Parathyroid adenoma (tissue), 2 donors: ENCODE measurements around the gene LAMA3.

Experiments used
- H2AFZ ChIP-seq: fragments of 300-600 bp; sonication (generic); one replicate; pipeline ENCODE4 v1.7.0; 2017; ENCODE audit warnings: antibody characterized with exemption, mild to moderate bottlenecking
- H3K27ac ChIP-seq: fragments of 300-600 bp; sonication (generic); one replicate; pipeline ENCODE4 v1.7.0; 2017
- H3K27me3 ChIP-seq: fragments of 300-600 bp; sonication (generic); one replicate; pipeline ENCODE4 v1.7.0; 2017; ENCODE audit warnings: low read length; ENCODE audit not compliant: control insufficient read depth, insufficient read depth
- H3K36me3 ChIP-seq: fragments of 300-600 bp; sonication (generic); one replicate; pipeline ENCODE4 v1.7.0; 2017; ENCODE audit warnings: low read length; ENCODE audit not compliant: control insufficient read depth, insufficient read depth
- H3K4me1 ChIP-seq: fragments of 300-600 bp; sonication (generic); one replicate; pipeline ENCODE4 v1.7.0; 2017; ENCODE audit warnings: control low read depth
- H3K4me2 ChIP-seq: fragments of 300-600 bp; sonication (generic); one replicate; pipeline ENCODE4 v1.7.0; 2017; ENCODE audit warnings: low read length
- H3K4me3 ChIP-seq: fragments of 300-600 bp; sonication (generic); one replicate; pipeline ENCODE4 v1.7.0; 2017; ENCODE audit warnings: low read depth, low read length
- H3K79me2 ChIP-seq: fragments of 300-600 bp; sonication (generic); one replicate; pipeline ENCODE4 v1.7.0; 2017; ENCODE audit warnings: control low read depth
- H3K9ac ChIP-seq: fragments of 300-600 bp; sonication (generic); one replicate; pipeline ENCODE4 v1.7.0; 2017; ENCODE audit warnings: mild to moderate bottlenecking
- H3K9me3 ChIP-seq: fragments of 300-600 bp; sonication (generic); one replicate; pipeline ENCODE4 v1.7.0; 2017; ENCODE audit warnings: low read length; ENCODE audit not compliant: control insufficient read depth
- TF ChIP-seq, protein P1 (sequence below): fragments of 300-600 bp; sonication (generic); IDR thresholded peaks from one replicate; pipeline ENCODE4 v1.7.0; 2017; ENCODE audit warnings: antibody characterized with exemption, mild to moderate bottlenecking
- donor health status: primary hyperparathyroidism.

LAMA3 gene

DNA sequence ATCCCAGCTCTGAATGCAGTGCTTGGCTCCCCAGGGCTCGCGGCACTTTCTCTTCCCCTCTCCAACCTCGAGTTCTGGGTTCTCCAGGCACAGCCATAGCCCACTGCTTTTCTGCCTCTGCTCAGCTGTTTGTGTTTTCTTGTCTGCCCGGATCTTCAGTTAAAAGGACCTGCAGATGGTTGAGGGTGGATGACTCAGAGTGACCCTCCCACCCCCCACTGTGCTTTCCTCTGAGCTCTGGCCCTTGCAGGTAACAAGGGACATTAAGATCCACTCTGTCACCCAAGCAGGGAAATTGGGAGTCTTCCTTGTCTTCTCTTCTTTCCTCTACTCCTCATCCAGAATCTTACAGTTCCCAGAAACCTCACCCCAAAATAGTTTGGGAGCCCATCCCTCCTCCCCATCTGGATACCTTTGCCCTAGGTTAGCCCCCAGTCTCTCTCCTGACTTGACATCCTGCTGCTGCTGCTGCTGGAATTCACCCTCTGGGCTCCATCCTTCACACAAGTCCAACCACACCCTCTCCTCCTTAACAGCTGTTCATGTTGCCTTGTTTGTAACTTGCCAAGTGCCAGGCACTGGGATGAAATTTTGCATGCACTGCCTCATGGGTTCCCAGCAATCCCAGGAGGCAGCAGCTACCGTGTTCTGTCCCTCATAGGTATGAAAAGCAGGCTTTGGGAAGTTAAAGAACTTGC, 167.4 kb downstream of the LAMA3 start:
- Histone ChIP-seq H3K27ac (no peak overlapping the region), H3K36me3 (no peaks in the 10 kb centered on the region)

DNA sequence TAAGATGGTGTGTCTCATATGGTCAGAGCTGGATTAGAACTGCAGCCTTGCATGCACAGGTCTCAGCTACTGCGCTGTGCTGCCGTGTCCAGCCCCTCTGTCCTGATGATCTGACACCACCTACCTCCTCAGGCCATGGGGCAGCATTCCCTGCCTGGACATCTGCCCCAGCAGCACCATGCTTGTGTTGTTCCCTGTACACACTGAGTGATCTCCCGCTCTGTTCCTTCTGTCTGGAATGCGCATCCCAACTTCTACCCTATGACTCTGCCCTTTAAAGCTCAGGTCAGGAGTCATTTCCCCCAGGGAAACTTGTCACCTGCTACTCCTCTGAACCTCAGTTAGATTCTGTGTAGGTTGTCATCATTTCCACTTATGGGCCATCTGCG, 167.9 kb downstream of the LAMA3 start:
- H3K79me2 ChIP-seq, result no peaks in the 10 kb centered on the region
- H3K27me3 ChIP-seq, result no peaks in the 10 kb centered on the region
- no peak overlapping the region for H3K9ac ChIP-seq
- H3K4me1 ChIP-seq, result peaks cover 8% of the 10 kb centered on the region
- no peak overlapping the region for H3K4me2 ChIP-seq
- no peaks in the 10 kb centered on the region for H3K36me3 ChIP-seq
- H3K4me3 ChIP-seq, result no peak overlapping the region
- no peaks in the 10 kb centered on the region for H3K9me3 ChIP-seq
- TF ChIP-seq, protein P1, sequence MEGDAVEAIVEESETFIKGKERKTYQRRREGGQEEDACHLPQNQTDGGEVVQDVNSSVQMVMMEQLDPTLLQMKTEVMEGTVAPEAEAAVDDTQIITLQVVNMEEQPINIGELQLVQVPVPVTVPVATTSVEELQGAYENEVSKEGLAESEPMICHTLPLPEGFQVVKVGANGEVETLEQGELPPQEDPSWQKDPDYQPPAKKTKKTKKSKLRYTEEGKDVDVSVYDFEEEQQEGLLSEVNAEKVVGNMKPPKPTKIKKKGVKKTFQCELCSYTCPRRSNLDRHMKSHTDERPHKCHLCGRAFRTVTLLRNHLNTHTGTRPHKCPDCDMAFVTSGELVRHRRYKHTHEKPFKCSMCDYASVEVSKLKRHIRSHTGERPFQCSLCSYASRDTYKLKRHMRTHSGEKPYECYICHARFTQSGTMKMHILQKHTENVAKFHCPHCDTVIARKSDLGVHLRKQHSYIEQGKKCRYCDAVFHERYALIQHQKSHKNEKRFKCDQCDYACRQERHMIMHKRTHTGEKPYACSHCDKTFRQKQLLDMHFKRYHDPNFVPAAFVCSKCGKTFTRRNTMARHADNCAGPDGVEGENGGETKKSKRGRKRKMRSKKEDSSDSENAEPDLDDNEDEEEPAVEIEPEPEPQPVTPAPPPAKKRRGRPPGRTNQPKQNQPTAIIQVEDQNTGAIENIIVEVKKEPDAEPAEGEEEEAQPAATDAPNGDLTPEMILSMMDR, result no peak
- no peak overlapping the region for H2AFZ ChIP-seq
- no peak overlapping the region for H3K27ac ChIP-seq

More for the DNA sequence above, 167.4 kb downstream of the LAMA3 start:
- H3K4me1 ChIP-seq, result peaks cover 12% of the 10 kb centered on the region
- no peak overlapping the region for H3K9ac ChIP-seq
- no peak overlapping the region for H3K4me2 ChIP-seq
- no peak overlapping the region for H3K4me3 ChIP-seq
- no peaks in the 10 kb centered on the region for H3K27me3 ChIP-seq
- TF ChIP-seq, protein P1, result no peak
- H3K79me2 ChIP-seq, result no peaks in the 10 kb centered on the region
- H2AFZ ChIP-seq, result no peak overlapping the region
- no peaks in the 10 kb centered on the region for H3K9me3 ChIP-seq

DNA sequence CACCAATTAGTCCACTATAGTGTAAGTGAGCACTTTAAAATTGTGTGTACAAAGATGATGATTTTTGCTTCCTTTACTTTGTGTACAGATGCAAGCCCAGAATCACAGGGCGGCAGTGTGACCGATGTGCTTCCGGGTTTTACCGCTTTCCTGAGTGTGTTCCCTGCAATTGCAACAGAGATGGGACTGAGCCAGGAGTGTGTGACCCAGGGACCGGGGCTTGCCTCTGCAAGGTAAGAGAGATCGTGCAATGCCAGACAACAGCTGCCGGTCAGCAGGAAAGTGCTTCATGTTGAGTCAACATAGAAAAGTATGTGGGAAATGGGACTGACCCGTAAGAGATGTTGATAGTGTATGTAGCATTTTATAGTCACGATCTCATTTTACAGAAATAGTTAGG, 168.5 kb downstream of the LAMA3 start:
- TF ChIP-seq, protein P1, result no peak

DNA sequence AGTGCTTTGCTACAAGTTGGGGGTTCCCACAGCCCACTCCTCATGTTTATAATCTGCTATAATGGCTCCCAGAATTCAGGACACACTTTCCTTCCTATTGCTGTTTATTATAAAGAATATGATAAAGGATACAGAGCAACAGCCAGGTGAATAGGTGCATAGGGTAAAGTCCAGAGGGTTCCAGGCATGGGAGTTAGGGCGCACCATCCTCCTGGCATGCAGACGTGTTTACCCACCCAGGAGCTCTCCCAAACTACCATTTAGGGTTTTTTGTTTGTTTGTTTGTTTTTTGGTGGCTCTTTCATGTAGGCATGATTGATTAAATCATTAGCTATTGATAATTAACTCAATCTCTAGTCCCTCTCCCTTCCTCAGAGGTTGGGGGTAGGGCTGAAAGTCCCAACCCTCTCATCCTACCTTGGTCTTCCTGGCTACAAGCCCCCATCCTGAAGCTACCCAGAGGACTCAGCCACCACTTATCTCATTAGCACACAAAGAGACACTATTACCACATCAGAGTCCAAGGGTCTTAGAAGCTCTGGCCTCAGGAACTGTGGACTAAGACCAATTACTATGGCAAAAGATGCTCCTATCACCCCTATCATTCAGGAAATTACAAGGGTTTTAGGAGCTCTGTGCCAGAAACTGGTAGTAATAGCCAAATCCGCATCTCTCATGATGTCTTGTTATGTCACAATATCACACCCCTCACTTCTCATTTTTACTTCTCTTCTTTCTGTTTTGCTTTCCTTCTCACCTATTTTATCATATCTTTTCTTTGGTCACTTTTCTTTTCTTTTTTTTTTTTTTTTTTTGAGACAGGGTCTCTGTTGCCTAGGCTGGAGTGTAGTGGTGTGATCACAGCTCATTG, 170.4 kb downstream of the LAMA3 start:
- H3K27ac ChIP-seq, result no peak overlapping the region

More for the DNA sequence above, 168.5 kb downstream of the LAMA3 start:
- no peak overlapping the region for H3K4me3 ChIP-seq
- H3K27me3 ChIP-seq, result no peaks in the 10 kb centered on the region
- no peaks in the 10 kb centered on the region for H3K79me2 ChIP-seq
- peaks cover 5% of the 10 kb centered on the region for H3K4me1 ChIP-seq
- H3K9ac ChIP-seq, result no peak overlapping the region
- no peaks in the 10 kb centered on the region for H3K9me3 ChIP-seq
- no peak overlapping the region for H3K27ac ChIP-seq
- no peaks in the 10 kb centered on the region for H3K36me3 ChIP-seq
- H3K4me2 ChIP-seq, result no peak overlapping the region
- no peak overlapping the region for H2AFZ ChIP-seq

More for the DNA sequence above, 170.4 kb downstream of the LAMA3 start:
- Histone ChIP-seq H3K9ac (no peak overlapping the region), H3K36me3 (no peaks in the 10 kb centered on the region), H3K4me2 (no peak overlapping the region), H3K79me2 (no peaks in the 10 kb centered on the region), H3K4me3 (no peak overlapping the region), H2AFZ (no peak overlapping the region), H3K27me3 (no peaks in the 10 kb centered on the region), H3K9me3 (no peaks in the 10 kb centered on the region), H3K4me1 (peaks cover 5% of the 10 kb centered on the region)
- TF ChIP-seq, protein P1, result no peak
